ENCODE results near the gene ZSCAN9. TPM values are rescaled to one million over a fixed set of nuclear protein-coding genes. Genes with fewer than 3 reads are reported as not detected.

Gene ZSCAN9
- total RNA-seq, 4 donors from 2014 or later, result 3.7 to 6.5 (median 4.3) TPM

GRCh38 chr6:28206928-28207509, 18.1 kb upstream of the ZSCAN9 start:
- Histone ChIP-seq H3K4me1 (peaks cover 0 to 5% of the 10 kb centered on the region in 2 donors), H3K27ac (no peak overlapping the region), H3K4me3 (peak overlapping the region in 3 of 4 donors; percentile 33 to 36 (median 35)), H3K36me3 (no peaks in the 10 kb centered on the region), H3K9me3 (no peaks in the 10 kb centered on the region), H3K27me3 (peaks cover 50 to 96% (median 72%) of the 10 kb centered on the region in 3 donors)
- DNase-seq (no peak), ATAC-seq (no peak)
- intact Hi-C loops (cut with DNase I; ENCODE audit: low total_unique reads), result no loop called here
- TF ChIP-seq POLR2A (IDR thresholded peaks at IDR 0.05) (no peak), CTCF (IDR thresholded peaks at IDR 0.05 in 4 of 5, conservative IDR thresholded peaks at IDR 0.05 in 1 of 5) (no peak)
- in situ Hi-C loops (cut with MboI; ENCODE audit: low sequenced_read_pairs in 4 of 4), result no loop called here

DNA sequence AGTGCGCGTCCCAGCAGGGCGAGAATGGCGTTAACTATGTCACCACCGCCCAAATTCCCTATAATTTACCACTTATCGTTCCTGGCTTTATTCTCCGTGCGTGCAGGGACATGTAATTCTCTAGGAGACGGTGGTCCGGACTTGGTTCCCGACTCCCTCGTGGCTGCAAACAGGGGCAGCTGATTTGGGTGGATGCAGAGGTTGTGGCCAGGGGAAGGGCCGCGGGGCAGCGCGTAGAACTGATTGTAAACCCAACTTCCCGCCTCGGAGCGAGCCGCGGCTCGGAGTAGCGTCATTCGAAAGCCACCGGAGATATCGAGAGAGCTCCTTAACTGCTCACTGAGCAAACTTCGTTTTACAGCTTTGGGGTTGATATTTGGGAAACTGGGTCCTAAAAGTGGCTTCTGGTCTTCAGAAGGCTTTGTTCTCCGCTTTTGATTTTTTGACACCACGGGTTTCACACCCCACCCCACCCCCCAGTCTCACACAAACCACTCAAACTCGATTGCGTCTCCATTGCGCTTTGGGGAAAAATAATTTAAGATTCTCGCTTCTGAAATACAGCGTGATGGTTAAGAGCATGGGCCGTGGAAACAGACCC, 17.5 kb upstream of the ZSCAN9 start:
- no peak for TF ChIP-seq CTCF (IDR thresholded peaks at IDR 0.05 in 4 of 5, conservative IDR thresholded peaks at IDR 0.05 in 1 of 5)
- TF ChIP-seq POLR2A (IDR thresholded peaks at IDR 0.05), result no peak
- peaks cover 0 to 5% of the 10 kb centered on the region in 2 donors for H3K4me1 ChIP-seq
- intact Hi-C loops (cut with DNase I; ENCODE audit: low total_unique reads) (no loop called here), in situ Hi-C loops (cut with MboI; ENCODE audit: low sequenced_read_pairs in 4 of 4) (no loop called here)
- no peaks in the 10 kb centered on the region for H3K9me3 ChIP-seq
- no peak overlapping the region for H3K27ac ChIP-seq
- peaks cover 56 to 96% (median 77%) of the 10 kb centered on the region in 3 donors for H3K27me3 ChIP-seq
- no peak for DNase-seq
- no peak for ATAC-seq
- H3K4me3 ChIP-seq, result peak overlapping the region; percentile 19 to 36 (median 34)
- no peaks in the 10 kb centered on the region for H3K36me3 ChIP-seq

- Histone ChIP-seq H3K27ac (no peak overlapping the region), H3K9me3 (no peaks in the 10 kb centered on the region), H3K36me3 (no peaks in the 10 kb centered on the region), H3K27me3 (peaks cover 62 to 100% (median 81%) of the 10 kb centered on the region in 3 donors), H3K4me1 (peaks cover 0 to 5% of the 10 kb centered on the region in 2 donors), H3K4me3 (peak overlapping the region; percentile 19 to 36 (median 34))
- ATAC-seq (no peak), DNase-seq (no peak)
- TF ChIP-seq POLR2A (IDR thresholded peaks at IDR 0.05) (no peak), CTCF (IDR thresholded peaks at IDR 0.05 in 4 of 5, conservative IDR thresholded peaks at IDR 0.05 in 1 of 5) (no peak)
- intact Hi-C loops (cut with DNase I; ENCODE audit: low total_unique reads), result no loop called here
- in situ Hi-C loops (cut with MboI; ENCODE audit: low sequenced_read_pairs in 4 of 4), result no loop called here
Measured at GRCh38 chr6:28208111-28208659, 16.9 kb upstream of the ZSCAN9 start.

GRCh38 chr6:28209753-28210535, 15.1 kb upstream of the ZSCAN9 start:
- Histone ChIP-seq H3K36me3 (no peaks in the 10 kb centered on the region), H3K27me3 (peaks cover 74 to 99% (median 87%) of the 10 kb centered on the region in 3 donors), H3K4me1 (peaks cover 0 to 5% of the 10 kb centered on the region in 2 donors), H3K9me3 (no peaks in the 10 kb centered on the region), H3K27ac (peak overlapping the region in 1 of 4 donors; percentile 51), H3K4me3 (no peak overlapping the region)
- in situ Hi-C loops (cut with MboI; ENCODE audit: low sequenced_read_pairs in 4 of 4), result loop anchor here in 2 of 4 donors (10.0 kb wide), 1 partner anchor 65 kb away; the partner anchor contains the start of gene ZKSCAN8 (in 2 of the 2)
- ATAC-seq (peak in 1 of 2 donors; percentile 34), DNase-seq (peak in 1 of 2 donors; percentile 25)
- intact Hi-C loops (cut with DNase I; ENCODE audit: low total_unique reads), result loop anchor here (10.0 kb wide), 1 partner anchor 735 kb away; the partner anchor contains the start of gene ZNF184
- TF ChIP-seq CTCF (IDR thresholded peaks at IDR 0.05 in 4 of 5, conservative IDR thresholded peaks at IDR 0.05 in 1 of 5) (no peak), POLR2A (IDR thresholded peaks at IDR 0.05) (no peak)

Data from gastrocnemius medialis (tissue), 4 donors.